GM12873 (cell line): Measurements from ENCODE around the gene SPAST.

Experiments used
- CTCF ChIP-seq: IDR thresholded peaks from 2 replicates; pipeline ENCODE4 v1.5.1; 2012; ENCODE audit warnings: low read depth, mild to moderate bottlenecking, moderate library complexity, low read length, control low read depth; ENCODE audit not compliant: insufficient read depth; ENCODE audit errors: missing control alignments

SPAST gene

GRCh38 chr2:32063310-32064020 lies at the start of gene SPAST:
TSS of gene SPAST (plus strand) at chr2:32063556. CDS start at chr2:32063832, 276 bp downstream.
- peak; percentile 42 for TF ChIP-seq CTCF

- TF ChIP-seq CTCF, result no peak
These were observed 23.7 kb upstream of the SPAST start, which contains the start of gene DPY30 for GRCh38 chr2:32039447-32040219. TSS of gene DPY30 (minus strand) at chr2:32039805. CDS start at chr2:32039456, 349 bp downstream.

GRCh38 chr2:32043561-32043960 lies 19.8 kb upstream of the SPAST start:
- TF ChIP-seq CTCF, result no peak

GRCh38 chr2:32051836-32052439 lies 11.4 kb upstream of the SPAST start:
- TF ChIP-seq CTCF, result no peak

GRCh38 chr2:32058130-32058529 lies 5.2 kb upstream of the SPAST start:
- TF ChIP-seq CTCF, result no peak

- no peak for TF ChIP-seq CTCF
These were observed 3.1 kb upstream of the SPAST start for GRCh38 chr2:32060266-32060665.

- TF ChIP-seq CTCF, result no peak
These were observed 1.9 kb upstream of the SPAST start for GRCh38 chr2:32061430-32061829.
